Vagina (tissue), 2 donors: ENCODE results near the gene SCD5. TPM values are rescaled to one million over a fixed set of nuclear protein-coding genes. Genes with fewer than 3 reads are reported as not detected.
A peak's percentile ranks its signal among the peaks of the same experiment; 100 is the strongest.

Experiments
- DNase-seq, 2 donors: peaks; one replicate each; pipeline ENCODE4 v3.0.0-alpha.2; 2017; ENCODE audit errors: extremely low spot score in 2 of 2
- H3K27ac ChIP-seq: fragments of 200-600 bp; sonication (generic); one replicate; pipeline ENCODE4 v1.5.1; 2019
- H3K27me3 ChIP-seq: fragments of 200-600 bp; sonication (generic); one replicate; pipeline ENCODE4 v1.5.1; 2019
- H3K36me3 ChIP-seq, 2 donors: fragments of 200-600 bp; sonication (generic); one replicate each; pipeline ENCODE4 v1.5.1; 2017 to 2019
- H3K4me1 ChIP-seq: fragments of 200-600 bp; sonication (generic); one replicate; pipeline ENCODE4 v1.5.1; 2019
- H3K4me3 ChIP-seq, 2 donors: fragments of 200-600 bp; sonication (generic); 1 replicate in 1 of 2; 2 replicates in 1 of 2; pipeline ENCODE4 v1.5.1; 2016 to 2019
- H3K9me3 ChIP-seq: fragments of 200-600 bp; sonication (generic); one replicate; pipeline ENCODE4 v1.5.1; 2019
- POLR2A ChIP-seq, 2 donors: fragments of 450-650 bp; IDR thresholded peaks; one replicate each; pipeline ENCODE4 v1.6.1; 2017; ENCODE audit warnings: antibody characterized with exemption in 2 of 2, mild to moderate bottlenecking in 2 of 2, moderate library complexity in 2 of 2
- POLR2AphosphoS5 ChIP-seq, 2 donors: sonication (generic); formaldehyde crosslinking; IDR thresholded peaks; one replicate each; pipeline ENCODE4 v1.9.0; 2017; ENCODE audit warnings: antibody characterized with exemption in 2 of 2, mild to moderate bottlenecking in 2 of 2, low read depth in 1 of 2; ENCODE audit not compliant: insufficient read depth in 1 of 2
- intact Hi-C: fragments of 100-400 bp; cut with DNase I; formaldehyde crosslinking; loops from one replicate; pipeline ENCODE4 v1.15.1; 2023
- total RNA-seq: library from RNA; depleted of rRNA; stranded (reverse); fragments of >200 nt; gene quantifications from one replicate; pipeline ENCODE4 v1.2.3, GENCODE V29; 2016
- TF ChIP-seq, protein P1 (sequence below), 3 experiments: fragments of 450-650 bp in 2 of 3; fragments of 200-600 bp in 1 of 3; sonication (generic) in 1 of 3; IDR thresholded peaks; one replicate each; pipeline ENCODE4 v1.5.1; 2017 to 2019; ENCODE audit warnings: antibody characterized with exemption in 3 of 3, mild to moderate bottlenecking in 2 of 3, moderate library complexity in 2 of 3

SCD5 gene
- total RNA-seq, 1 donor from 2014 or later: 16.9 TPM

GRCh38 chr4:82754513-82755165, 44.0 kb downstream of the SCD5 start:
- H3K9me3 ChIP-seq: no peaks in the 10 kb centered on the region
- H3K27ac ChIP-seq: peak overlapping the region; percentile 64

GRCh38 chr4:82753725-82754410, 44.7 kb downstream of the SCD5 start:
- no peak for DNase-seq

More at GRCh38 chr4:82754513-82755165, 44.0 kb downstream of the SCD5 start:
- TF ChIP-seq POLR2AphosphoS5 (IDR thresholded peaks at IDR 0.05; ENCODE audit: insufficient read depth in 1 of 2, low read depth in 1 of 2): no peak
- TF ChIP-seq, protein P1, sequence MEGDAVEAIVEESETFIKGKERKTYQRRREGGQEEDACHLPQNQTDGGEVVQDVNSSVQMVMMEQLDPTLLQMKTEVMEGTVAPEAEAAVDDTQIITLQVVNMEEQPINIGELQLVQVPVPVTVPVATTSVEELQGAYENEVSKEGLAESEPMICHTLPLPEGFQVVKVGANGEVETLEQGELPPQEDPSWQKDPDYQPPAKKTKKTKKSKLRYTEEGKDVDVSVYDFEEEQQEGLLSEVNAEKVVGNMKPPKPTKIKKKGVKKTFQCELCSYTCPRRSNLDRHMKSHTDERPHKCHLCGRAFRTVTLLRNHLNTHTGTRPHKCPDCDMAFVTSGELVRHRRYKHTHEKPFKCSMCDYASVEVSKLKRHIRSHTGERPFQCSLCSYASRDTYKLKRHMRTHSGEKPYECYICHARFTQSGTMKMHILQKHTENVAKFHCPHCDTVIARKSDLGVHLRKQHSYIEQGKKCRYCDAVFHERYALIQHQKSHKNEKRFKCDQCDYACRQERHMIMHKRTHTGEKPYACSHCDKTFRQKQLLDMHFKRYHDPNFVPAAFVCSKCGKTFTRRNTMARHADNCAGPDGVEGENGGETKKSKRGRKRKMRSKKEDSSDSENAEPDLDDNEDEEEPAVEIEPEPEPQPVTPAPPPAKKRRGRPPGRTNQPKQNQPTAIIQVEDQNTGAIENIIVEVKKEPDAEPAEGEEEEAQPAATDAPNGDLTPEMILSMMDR (IDR thresholded peaks at IDR 0.05): no peak
- no peak for DNase-seq
- Histone ChIP-seq H3K4me1 (peaks cover 20% of the 10 kb centered on the region), H3K36me3 (no peaks in the 10 kb centered on the region), H3K27me3 (no peaks in the 10 kb centered on the region), H3K4me3 (no peak overlapping the region)
- intact Hi-C loops: loop anchor here (5.0 kb wide), 1 partner anchor 1872 kb away; no protein-coding TSS in a partner anchor

GRCh38 chr4:82753238-82753637, 45.4 kb downstream of the SCD5 start:
- intact Hi-C loops: no loop called here
- TF ChIP-seq, protein P1 (IDR thresholded peaks at IDR 0.05): no peak
- TF ChIP-seq POLR2AphosphoS5 (IDR thresholded peaks at IDR 0.05; ENCODE audit: insufficient read depth in 1 of 2, low read depth in 1 of 2): no peak
- no peak for TF ChIP-seq POLR2A (IDR thresholded peaks at IDR 0.05)
- no peaks in the 10 kb centered on the region for H3K9me3 ChIP-seq
- no peak for DNase-seq
- no peaks in the 10 kb centered on the region for H3K36me3 ChIP-seq
- H3K4me1 ChIP-seq: peaks cover 20% of the 10 kb centered on the region
- peak overlapping the region; percentile 64 for H3K27ac ChIP-seq
- no peak overlapping the region for H3K4me3 ChIP-seq
- no peaks in the 10 kb centered on the region for H3K27me3 ChIP-seq

More at GRCh38 chr4:82753725-82754410, 44.7 kb downstream of the SCD5 start:
- intact Hi-C loops: no loop called here
- Histone ChIP-seq H3K4me1 (peaks cover 20% of the 10 kb centered on the region), H3K36me3 (no peaks in the 10 kb centered on the region), H3K9me3 (no peaks in the 10 kb centered on the region), H3K27me3 (no peaks in the 10 kb centered on the region), H3K4me3 (no peak overlapping the region), H3K27ac (peak overlapping the region; percentile 64)
- TF ChIP-seq POLR2AphosphoS5 (IDR thresholded peaks at IDR 0.05; ENCODE audit: insufficient read depth in 1 of 2, low read depth in 1 of 2) (no peak), POLR2A (IDR thresholded peaks at IDR 0.05) (no peak)
- TF ChIP-seq, protein P1 (IDR thresholded peaks at IDR 0.05): no peak

DNA sequence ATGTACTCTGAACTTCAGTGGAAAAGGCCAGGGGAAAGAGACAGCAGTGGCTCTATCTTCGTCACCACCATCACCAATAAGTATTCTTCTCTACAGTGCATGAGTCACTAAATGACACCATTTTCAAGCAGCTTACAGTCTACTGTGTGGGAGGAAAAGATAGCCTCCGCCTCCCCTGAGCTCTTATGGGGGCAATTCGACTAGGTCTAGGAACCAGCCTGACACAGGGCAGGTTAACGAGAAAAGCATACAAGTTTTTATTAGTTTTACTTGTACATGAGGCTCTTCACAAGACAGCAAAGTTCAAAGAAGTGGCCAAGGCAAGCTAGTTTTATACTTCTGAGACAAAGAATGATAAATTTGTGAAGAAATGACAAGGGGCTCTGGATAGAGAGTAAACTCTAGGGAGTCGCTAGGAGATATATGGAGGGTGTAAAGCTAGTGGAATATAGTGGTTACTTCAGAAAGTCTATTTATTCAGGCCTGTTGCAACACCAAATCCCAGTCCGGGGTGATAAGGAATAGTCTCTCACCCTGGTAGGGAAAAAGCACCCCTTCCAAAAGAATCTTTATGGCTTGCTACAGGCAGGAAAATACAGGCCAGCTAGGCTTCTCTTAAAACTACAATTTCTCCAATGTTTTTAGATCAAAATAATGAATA, 49.7 kb downstream of the SCD5 start:
- no peak overlapping the region for H3K27ac ChIP-seq
- TF ChIP-seq POLR2A (IDR thresholded peaks at IDR 0.05): no peak
- TF ChIP-seq, protein P1 (IDR thresholded peaks at IDR 0.05): no peak
- TF ChIP-seq POLR2AphosphoS5 (IDR thresholded peaks at IDR 0.05; ENCODE audit: insufficient read depth in 1 of 2, low read depth in 1 of 2): no peak
- H3K36me3 ChIP-seq: no peaks in the 10 kb centered on the region
- no peak overlapping the region for H3K4me3 ChIP-seq
- H3K27me3 ChIP-seq: no peaks in the 10 kb centered on the region
- H3K4me1 ChIP-seq: peaks cover 13% of the 10 kb centered on the region
- no peaks in the 10 kb centered on the region for H3K9me3 ChIP-seq
- intact Hi-C loops: no loop called here
- no peak for DNase-seq
